ENCODE data around the gene TRPM6.

DNA sequence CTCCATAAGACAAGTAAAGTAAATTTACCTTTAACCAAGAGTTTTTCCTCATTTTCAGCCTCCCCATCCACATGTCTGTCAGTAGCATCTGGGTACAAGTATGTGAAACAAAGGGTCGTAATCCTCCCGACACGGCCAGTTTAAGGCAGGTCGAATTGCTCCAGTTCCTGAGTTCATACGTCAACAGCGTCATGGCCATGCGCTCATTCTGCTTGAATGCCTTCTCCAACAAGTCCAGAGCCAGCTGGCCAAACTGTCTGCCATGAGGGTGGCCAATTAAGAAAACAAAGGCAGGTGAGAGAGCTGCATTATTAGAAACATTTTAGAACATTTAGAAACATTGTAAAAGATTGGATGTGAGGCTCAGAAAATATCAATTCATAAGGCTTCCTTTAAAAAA lies 87.5 kb downstream of the TRPM6 start:
- TF ChIP-seq, protein P1, sequence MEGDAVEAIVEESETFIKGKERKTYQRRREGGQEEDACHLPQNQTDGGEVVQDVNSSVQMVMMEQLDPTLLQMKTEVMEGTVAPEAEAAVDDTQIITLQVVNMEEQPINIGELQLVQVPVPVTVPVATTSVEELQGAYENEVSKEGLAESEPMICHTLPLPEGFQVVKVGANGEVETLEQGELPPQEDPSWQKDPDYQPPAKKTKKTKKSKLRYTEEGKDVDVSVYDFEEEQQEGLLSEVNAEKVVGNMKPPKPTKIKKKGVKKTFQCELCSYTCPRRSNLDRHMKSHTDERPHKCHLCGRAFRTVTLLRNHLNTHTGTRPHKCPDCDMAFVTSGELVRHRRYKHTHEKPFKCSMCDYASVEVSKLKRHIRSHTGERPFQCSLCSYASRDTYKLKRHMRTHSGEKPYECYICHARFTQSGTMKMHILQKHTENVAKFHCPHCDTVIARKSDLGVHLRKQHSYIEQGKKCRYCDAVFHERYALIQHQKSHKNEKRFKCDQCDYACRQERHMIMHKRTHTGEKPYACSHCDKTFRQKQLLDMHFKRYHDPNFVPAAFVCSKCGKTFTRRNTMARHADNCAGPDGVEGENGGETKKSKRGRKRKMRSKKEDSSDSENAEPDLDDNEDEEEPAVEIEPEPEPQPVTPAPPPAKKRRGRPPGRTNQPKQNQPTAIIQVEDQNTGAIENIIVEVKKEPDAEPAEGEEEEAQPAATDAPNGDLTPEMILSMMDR (IDR thresholded peaks at IDR 0.05) = no peak
- no peak for TF ChIP-seq POLR2A (IDR thresholded peaks at IDR 0.05)
